MM.1S (cell line): Measurements from ENCODE around the gene LIPA.

Experiments
- DNase-seq: peaks from one replicate; pipeline ENCODE4 v3.0.0-alpha.2; 2015
- H2AFZ ChIP-seq: fragments of 300-600 bp; sonication (generic); 2 replicates; pipeline ENCODE4 v1.6.0; 2016; ENCODE audit warnings: antibody characterized with exemption, low read length
- H3F3A ChIP-seq: fragments of 300-600 bp; sonication (generic); 2 replicates; pipeline ENCODE4 v1.6.1; 2016; ENCODE audit warnings: mild to moderate bottlenecking, antibody characterized with exemption, low read length, moderate library complexity, mixed read lengths; ENCODE audit not compliant: insufficient read depth
- H3K27ac ChIP-seq: fragments of 300-600 bp; sonication (generic); 2 replicates; pipeline ENCODE4 v1.5.1; 2016; ENCODE audit warnings: mild to moderate bottlenecking, low read length
- H3K27me3 ChIP-seq: fragments of 300-600 bp; sonication (generic); replicated peaks from 2 replicates; pipeline ENCODE4 v1.6.0; 2016; ENCODE audit warnings: low read length; ENCODE audit not compliant: insufficient read depth
- H3K36me3 ChIP-seq: fragments of 300-600 bp; sonication (generic); replicated peaks from 2 replicates; pipeline ENCODE4 v1.6.1; 2016; ENCODE audit warnings: mild to moderate bottlenecking, low read length, mixed read lengths; ENCODE audit not compliant: insufficient read depth
- H3K4me1 ChIP-seq: fragments of 300-600 bp; sonication (generic); 2 replicates; pipeline ENCODE4 v1.6.1; 2016; ENCODE audit warnings: low read length, mixed read lengths
- H3K4me2 ChIP-seq: fragments of 300-600 bp; sonication (generic); 2 replicates; pipeline ENCODE4 v1.6.0; 2016; ENCODE audit warnings: low read depth, low read length
- H3K4me3 ChIP-seq: fragments of 300-600 bp; sonication (generic); 2 replicates; pipeline ENCODE4 v1.5.1; 2016; ENCODE audit warnings: low read length, mixed read lengths
- H3K79me2 ChIP-seq: fragments of 300-600 bp; sonication (generic); 2 replicates; pipeline ENCODE4 v1.6.1; 2016; ENCODE audit warnings: mixed run types, low read length, mixed read lengths
- H3K9ac ChIP-seq: fragments of 300-600 bp; sonication (generic); 2 replicates; pipeline ENCODE4 v1.6.1; 2016; ENCODE audit warnings: low read length, mixed read lengths
- H3K9me2 ChIP-seq: fragments of 300-600 bp; sonication (generic); replicated peaks from 2 replicates; pipeline ENCODE4 v1.6.1; 2016; ENCODE audit warnings: mild to moderate bottlenecking, low read length, mixed read lengths; ENCODE audit not compliant: insufficient read depth
- H3K9me3 ChIP-seq: fragments of 300-600 bp; sonication (generic); replicated peaks from 2 replicates; pipeline ENCODE4 v1.6.1; 2016; ENCODE audit warnings: mild to moderate bottlenecking, low read length, mixed read lengths; ENCODE audit not compliant: insufficient read depth
- H4K20me1 ChIP-seq: fragments of 300-600 bp; sonication (generic); 2 replicates; pipeline ENCODE4 v1.6.1; 2016; ENCODE audit warnings: mild to moderate bottlenecking, low read length, moderate library complexity, mixed read lengths; ENCODE audit not compliant: insufficient read depth
- EZH2 ChIP-seq: fragments of 300-600 bp; sonication (generic); optimal IDR thresholded peaks from 2 replicates; pipeline ENCODE3; 2017; ENCODE audit warnings: low read depth, mild to moderate bottlenecking, antibody characterized with exemption, low read length, mixed read lengths
- EZH2phosphoT487 ChIP-seq: fragments of 300-600 bp; sonication (generic); IDR thresholded peaks from 2 replicates; pipeline ENCODE4 v1.6.1; 2018; ENCODE audit warnings: antibody characterized with exemption, low read length
- TF ChIP-seq, protein P1 (sequence below): fragments of 300-600 bp; sonication (generic); IDR thresholded peaks from 2 replicates; pipeline ENCODE4 v1.5.1; 2016; ENCODE audit warnings: antibody characterized with exemption, low read length, mixed read lengths

The LIPA gene

DNA sequence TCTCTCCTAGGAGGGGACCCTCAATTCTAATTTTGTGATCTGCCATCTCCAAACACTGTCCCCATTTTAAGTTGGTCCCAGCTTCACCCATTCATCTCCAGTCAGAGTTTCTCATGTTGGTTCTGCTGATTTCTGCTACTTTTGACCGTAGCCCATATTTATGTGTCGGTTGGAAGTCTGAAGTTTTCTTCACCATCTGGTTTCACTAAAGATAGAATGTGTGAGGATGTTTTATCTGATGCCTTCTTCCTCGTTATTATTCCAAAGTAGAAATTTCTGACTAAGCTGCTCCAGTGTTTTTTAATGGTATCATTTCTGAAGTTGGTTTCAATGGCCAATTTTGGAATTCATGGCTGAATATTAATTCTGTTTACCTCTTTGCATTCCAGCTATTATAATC, 28.9 kb upstream of the LIPA start:
- TF ChIP-seq, protein P1, sequence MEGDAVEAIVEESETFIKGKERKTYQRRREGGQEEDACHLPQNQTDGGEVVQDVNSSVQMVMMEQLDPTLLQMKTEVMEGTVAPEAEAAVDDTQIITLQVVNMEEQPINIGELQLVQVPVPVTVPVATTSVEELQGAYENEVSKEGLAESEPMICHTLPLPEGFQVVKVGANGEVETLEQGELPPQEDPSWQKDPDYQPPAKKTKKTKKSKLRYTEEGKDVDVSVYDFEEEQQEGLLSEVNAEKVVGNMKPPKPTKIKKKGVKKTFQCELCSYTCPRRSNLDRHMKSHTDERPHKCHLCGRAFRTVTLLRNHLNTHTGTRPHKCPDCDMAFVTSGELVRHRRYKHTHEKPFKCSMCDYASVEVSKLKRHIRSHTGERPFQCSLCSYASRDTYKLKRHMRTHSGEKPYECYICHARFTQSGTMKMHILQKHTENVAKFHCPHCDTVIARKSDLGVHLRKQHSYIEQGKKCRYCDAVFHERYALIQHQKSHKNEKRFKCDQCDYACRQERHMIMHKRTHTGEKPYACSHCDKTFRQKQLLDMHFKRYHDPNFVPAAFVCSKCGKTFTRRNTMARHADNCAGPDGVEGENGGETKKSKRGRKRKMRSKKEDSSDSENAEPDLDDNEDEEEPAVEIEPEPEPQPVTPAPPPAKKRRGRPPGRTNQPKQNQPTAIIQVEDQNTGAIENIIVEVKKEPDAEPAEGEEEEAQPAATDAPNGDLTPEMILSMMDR, result no peak
- TF ChIP-seq EZH2phosphoT487, result no peak
- TF ChIP-seq EZH2, result no peak
- H3K4me2 ChIP-seq, result no peak overlapping the region
- H3F3A ChIP-seq, result no peaks in the 10 kb centered on the region

DNA sequence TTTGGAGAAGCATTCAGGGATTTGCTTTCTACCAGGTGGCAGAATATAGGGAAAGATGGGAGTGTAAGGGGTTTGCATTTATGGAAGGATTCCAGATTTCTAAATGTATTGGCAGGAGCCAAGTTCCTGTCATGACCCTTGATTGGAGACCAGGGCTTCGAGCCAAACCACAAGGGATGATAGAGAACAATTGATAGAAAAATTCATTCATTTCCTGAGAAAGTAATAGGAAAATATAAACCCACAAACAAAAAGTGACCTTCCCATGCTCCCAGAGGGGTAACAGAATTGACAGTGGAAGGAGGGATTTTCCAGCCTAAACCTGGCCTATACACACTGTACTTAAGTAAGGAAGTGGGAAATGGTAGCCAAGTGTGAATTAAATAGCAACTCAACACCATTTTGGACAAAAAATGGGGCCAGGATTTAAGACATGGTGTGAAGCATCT, 27.9 kb upstream of the LIPA start:
- Histone ChIP-seq H3K27me3 (no peaks in the 10 kb centered on the region), H3K9ac (no peak overlapping the region), H3K79me2 (no peaks in the 10 kb centered on the region), H3K27ac (no peak overlapping the region), H3K9me2 (no peaks in the 10 kb centered on the region), H3K4me3 (no peak overlapping the region), H3K4me1 (no peaks in the 10 kb centered on the region), H3F3A (no peaks in the 10 kb centered on the region), H3K36me3 (no peaks in the 10 kb centered on the region), H4K20me1 (no peaks in the 10 kb centered on the region), H2AFZ (no peak overlapping the region), H3K9me3 (no peaks in the 10 kb centered on the region), H3K4me2 (no peak overlapping the region)
- no peak for DNase-seq
- no peak for TF ChIP-seq EZH2phosphoT487
- TF ChIP-seq, protein P1, result no peak
- no peak for TF ChIP-seq EZH2

More for the DNA sequence above, 28.9 kb upstream of the LIPA start:
- no peak for DNase-seq
- Histone ChIP-seq H3K27ac (no peak overlapping the region), H3K9me3 (no peaks in the 10 kb centered on the region), H4K20me1 (no peaks in the 10 kb centered on the region), H3K9me2 (no peaks in the 10 kb centered on the region), H3K4me3 (no peak overlapping the region), H3K79me2 (no peaks in the 10 kb centered on the region), H3K4me1 (no peaks in the 10 kb centered on the region), H3K9ac (no peak overlapping the region), H2AFZ (no peak overlapping the region), H3K27me3 (no peaks in the 10 kb centered on the region), H3K36me3 (no peaks in the 10 kb centered on the region)

DNA sequence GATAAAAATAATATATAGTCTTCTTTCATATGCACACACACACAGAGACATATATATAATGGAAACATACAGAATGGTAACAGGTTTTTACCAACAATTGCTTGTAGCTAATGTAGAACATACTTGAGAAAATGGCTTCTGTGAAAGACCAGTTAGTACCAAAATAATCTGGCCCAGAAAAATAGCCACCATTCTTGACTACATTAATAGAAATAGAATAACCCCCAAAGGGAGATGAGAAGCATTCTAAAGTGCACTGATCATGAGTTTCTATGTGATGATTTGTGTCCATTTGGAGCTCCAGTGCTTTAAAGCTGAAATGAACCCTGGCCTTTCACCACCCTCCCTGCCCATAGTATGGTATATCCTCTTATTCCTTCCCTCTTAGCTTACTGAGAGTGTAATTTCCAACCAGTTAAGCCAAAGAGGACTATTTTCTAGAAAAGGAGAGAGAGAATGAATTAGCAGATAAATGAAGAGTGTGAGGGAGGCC, 27.4 kb upstream of the LIPA start:
- Histone ChIP-seq H3K4me1 (no peaks in the 10 kb centered on the region), H3K4me3 (no peak overlapping the region)
- no peak for TF ChIP-seq EZH2phosphoT487
- TF ChIP-seq EZH2, result no peak
- TF ChIP-seq, protein P1, result no peak

More for the DNA sequence above, 27.4 kb upstream of the LIPA start:
- Histone ChIP-seq H3K4me2 (no peak overlapping the region), H3K9me3 (no peaks in the 10 kb centered on the region), H3K27me3 (no peaks in the 10 kb centered on the region), H4K20me1 (no peaks in the 10 kb centered on the region), H3F3A (no peaks in the 10 kb centered on the region), H3K9me2 (no peaks in the 10 kb centered on the region), H3K27ac (no peak overlapping the region), H2AFZ (no peak overlapping the region), H3K9ac (no peak overlapping the region), H3K79me2 (no peaks in the 10 kb centered on the region), H3K36me3 (no peaks in the 10 kb centered on the region)
- no peak for DNase-seq
